Testis (tissue), 3 donors: Measurements from ENCODE around the gene ENPEP. TPM values are rescaled to one million over a fixed set of nuclear protein-coding genes. Genes with fewer than 3 reads are reported as not detected.

Experiments used
- DNase-seq: peaks from one replicate; pipeline ENCODE4 v3.0.0-alpha.2; 2019
- H3K27ac ChIP-seq, 2 donors: fragments of 200-600 bp; sonication (generic); one replicate each; pipeline ENCODE4 v1.5.1; 2019
- H3K27me3 ChIP-seq: fragments of 200-600 bp; sonication (generic); one replicate; pipeline ENCODE4 v1.5.1; 2019
- H3K36me3 ChIP-seq: fragments of 200-600 bp; sonication (generic); one replicate; pipeline ENCODE4 v1.5.1; 2017; ENCODE audit warnings: low read depth; ENCODE audit errors: missing control alignments
- H3K4me1 ChIP-seq: fragments of 200-600 bp; sonication (generic); one replicate; pipeline ENCODE4 v1.5.1; 2019
- H3K4me3 ChIP-seq, 2 donors: fragments of 200-600 bp; sonication (generic); one replicate each; pipeline ENCODE4 v1.5.1; 2017 to 2019
- H3K9me3 ChIP-seq: fragments of 200-600 bp; sonication (generic); one replicate; pipeline ENCODE4 v1.5.1; 2017
- POLR2A ChIP-seq: fragments of 450-650 bp; IDR thresholded peaks from one replicate; pipeline ENCODE4 v1.6.1; 2017; ENCODE audit warnings: antibody characterized with exemption, mild to moderate bottlenecking, moderate library complexity
- WGBS, 2 donors: methylation state at CpG; one replicate each; pipeline ENCODE4 v1.1.5; 2018; 5-methylcytosine and 5-hydroxymethylcytosine counted together
- intact Hi-C: fragments of 100-400 bp; cut with DNase I; formaldehyde crosslinking; loops from one replicate; pipeline ENCODE4 v1.15.1; 2023; ENCODE audit warnings: low total_unique reads
- polyA plus RNA-seq: library from polyadenylated mRNA; stranded (reverse); fragments of 350-450 nt; fragmentation: Illumina TruSeq; extraction: RNeasy Lipid Tissue Mini Kit (QIAGEN cat#74804); gene quantifications from one replicate; pipeline ENCODE4 v1.2.3, GENCODE V29; 2014; ENCODE audit warnings: low read depth, low replicate concordance; ENCODE audit not compliant: insufficient read depth
- total RNA-seq, 2 donors: library from RNA; depleted of rRNA; stranded (reverse); fragments of >200 nt; gene quantifications; one replicate each; pipeline ENCODE4 v1.2.3, GENCODE V29; 2016
- TF ChIP-seq, protein P1 (sequence below), 3 experiments: fragments of 450-650 bp in 2 of 3; fragments of 200-600 bp in 1 of 3; sonication (generic) in 1 of 3; IDR thresholded peaks; one replicate each; pipeline ENCODE4 v1.5.1; 2016 to 2019; ENCODE audit warnings: antibody characterized with exemption in 3 of 3, mild to moderate bottlenecking in 2 of 3, moderate library complexity in 1 of 3

The ENPEP gene
- total and polyA plus RNA-seq, 3 donors from 2014 or later: 1.7 to 2.4 (median 1.7) TPM

DNA sequence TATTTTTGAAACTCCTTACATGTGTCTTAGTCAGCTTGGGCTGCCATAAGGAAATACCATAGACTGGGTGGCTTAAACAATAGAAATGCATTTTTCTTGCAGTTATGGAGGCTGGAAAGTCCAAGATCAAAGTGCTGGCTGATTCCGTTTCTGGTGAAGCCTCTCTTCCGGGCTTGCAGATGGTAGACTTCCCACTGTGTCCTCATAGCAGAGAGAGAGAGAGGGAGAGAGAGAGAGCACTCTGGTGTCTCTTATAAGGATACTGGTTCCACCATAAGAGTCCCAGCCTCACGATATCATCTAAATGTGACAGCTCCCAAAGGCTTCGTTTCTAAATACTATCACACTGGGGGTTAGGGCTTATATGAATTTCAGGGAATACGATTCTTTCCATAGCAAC lies 39.7 kb downstream of the ENPEP start:
- Histone ChIP-seq H3K4me3 (peak overlapping the region; percentile 31 to 41), H3K36me3 (no peaks in the 10 kb centered on the region), H3K27ac (peak overlapping the region in 1 of 2 donors; percentile 21), H3K9me3 (no peaks in the 10 kb centered on the region), H3K4me1 (no peaks in the 10 kb centered on the region), H3K27me3 (no peaks in the 10 kb centered on the region)
- DNase-seq: no peak
- WGBS, 2 donors: 32 to 47% methylated on average over 5 of the region's 5 CpGs
- TF ChIP-seq, protein P1, sequence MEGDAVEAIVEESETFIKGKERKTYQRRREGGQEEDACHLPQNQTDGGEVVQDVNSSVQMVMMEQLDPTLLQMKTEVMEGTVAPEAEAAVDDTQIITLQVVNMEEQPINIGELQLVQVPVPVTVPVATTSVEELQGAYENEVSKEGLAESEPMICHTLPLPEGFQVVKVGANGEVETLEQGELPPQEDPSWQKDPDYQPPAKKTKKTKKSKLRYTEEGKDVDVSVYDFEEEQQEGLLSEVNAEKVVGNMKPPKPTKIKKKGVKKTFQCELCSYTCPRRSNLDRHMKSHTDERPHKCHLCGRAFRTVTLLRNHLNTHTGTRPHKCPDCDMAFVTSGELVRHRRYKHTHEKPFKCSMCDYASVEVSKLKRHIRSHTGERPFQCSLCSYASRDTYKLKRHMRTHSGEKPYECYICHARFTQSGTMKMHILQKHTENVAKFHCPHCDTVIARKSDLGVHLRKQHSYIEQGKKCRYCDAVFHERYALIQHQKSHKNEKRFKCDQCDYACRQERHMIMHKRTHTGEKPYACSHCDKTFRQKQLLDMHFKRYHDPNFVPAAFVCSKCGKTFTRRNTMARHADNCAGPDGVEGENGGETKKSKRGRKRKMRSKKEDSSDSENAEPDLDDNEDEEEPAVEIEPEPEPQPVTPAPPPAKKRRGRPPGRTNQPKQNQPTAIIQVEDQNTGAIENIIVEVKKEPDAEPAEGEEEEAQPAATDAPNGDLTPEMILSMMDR (IDR thresholded peaks at IDR 0.05): no peak
- no peak for TF ChIP-seq POLR2A
- intact Hi-C loops: no loop called here

DNA sequence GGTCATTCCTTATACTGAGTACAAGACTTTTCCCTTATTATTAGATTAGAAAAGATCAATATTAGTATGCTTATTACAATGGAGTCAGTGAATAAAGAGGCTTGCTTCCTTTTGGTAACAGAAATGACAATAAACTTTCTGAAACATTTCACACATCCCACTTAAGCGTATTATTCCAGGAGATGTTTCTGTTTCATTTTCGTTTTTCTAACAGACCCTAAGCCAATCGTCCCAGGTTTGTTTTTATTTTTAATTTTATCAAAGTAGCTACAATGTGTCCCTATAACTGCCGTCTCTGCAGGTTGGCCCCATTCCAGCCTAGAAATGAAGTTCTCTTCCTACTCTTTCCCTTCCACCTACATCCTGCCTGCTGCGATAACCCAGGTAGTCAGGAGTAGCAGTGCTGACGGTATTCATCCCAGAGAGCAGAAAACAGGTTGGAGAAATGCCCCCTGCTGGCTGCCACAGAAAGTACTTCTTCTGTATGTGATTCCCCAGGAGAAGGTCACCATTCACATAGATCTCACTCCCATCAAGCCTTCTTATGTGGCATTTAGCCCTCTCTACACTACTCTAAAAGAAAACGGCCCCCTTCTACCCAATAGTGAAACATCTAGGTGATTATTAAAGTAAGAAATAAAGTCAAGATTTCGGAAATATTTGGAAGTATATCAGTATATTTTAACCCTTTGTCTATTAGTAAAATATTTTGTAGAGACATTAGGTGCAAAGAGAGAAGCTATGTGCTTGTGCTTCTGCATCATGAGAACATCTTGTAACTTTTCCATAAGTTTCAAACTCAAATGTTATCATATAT lies 40.4 kb downstream of the ENPEP start:
- intact Hi-C loops: no loop called here
- H3K9me3 ChIP-seq: no peaks in the 10 kb centered on the region
- H3K4me3 ChIP-seq: peak overlapping the region; percentile 31 to 41
- DNase-seq: peak; percentile 90
- H3K27ac ChIP-seq: peak overlapping the region in 1 of 2 donors; percentile 21
- no peak for TF ChIP-seq POLR2A
- TF ChIP-seq, protein P1 (IDR thresholded peaks at IDR 0.05): peak; percentile 67 to 78 (median 74)
- no peaks in the 10 kb centered on the region for H3K36me3 ChIP-seq
- 5 to 7% methylated on average over 8 of the region's 8 CpGs for WGBS, 2 donors
- no peaks in the 10 kb centered on the region for H3K27me3 ChIP-seq
- H3K4me1 ChIP-seq: no peaks in the 10 kb centered on the region

DNA sequence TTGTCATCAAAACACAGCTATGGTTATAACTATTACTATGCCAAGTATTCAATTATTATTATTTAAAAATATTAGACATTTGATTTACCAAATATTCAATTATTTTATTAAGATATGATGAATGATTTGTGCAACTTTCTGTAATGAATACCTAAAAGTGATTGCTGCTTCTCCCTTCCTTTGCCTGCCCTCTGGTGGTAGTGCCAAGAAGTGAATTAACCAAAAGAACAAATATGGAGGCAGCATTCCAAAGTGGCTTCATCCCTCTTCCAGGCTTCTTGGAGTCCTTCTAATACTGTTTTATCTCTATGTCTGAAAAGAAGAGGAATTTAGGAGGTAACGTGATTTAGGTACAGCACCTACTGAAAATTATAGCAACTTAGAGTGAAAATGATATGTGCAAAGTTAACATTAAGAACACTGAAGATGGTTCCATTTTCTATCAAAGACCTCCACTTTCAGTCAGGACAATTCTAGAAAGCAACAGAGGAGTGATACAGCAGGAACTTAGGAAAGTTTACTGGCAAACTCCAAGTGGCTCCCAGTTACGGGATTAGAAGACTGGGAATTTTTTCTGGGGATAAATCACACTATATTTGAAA lies 43.0 kb downstream of the ENPEP start:
- TF ChIP-seq, protein P1 (IDR thresholded peaks at IDR 0.05): peak; percentile 20 to 69 (median 49)
- TF ChIP-seq POLR2A: no peak
- 85 to 98% methylated on average over 2 of the region's 2 CpGs for WGBS, 2 donors

DNA sequence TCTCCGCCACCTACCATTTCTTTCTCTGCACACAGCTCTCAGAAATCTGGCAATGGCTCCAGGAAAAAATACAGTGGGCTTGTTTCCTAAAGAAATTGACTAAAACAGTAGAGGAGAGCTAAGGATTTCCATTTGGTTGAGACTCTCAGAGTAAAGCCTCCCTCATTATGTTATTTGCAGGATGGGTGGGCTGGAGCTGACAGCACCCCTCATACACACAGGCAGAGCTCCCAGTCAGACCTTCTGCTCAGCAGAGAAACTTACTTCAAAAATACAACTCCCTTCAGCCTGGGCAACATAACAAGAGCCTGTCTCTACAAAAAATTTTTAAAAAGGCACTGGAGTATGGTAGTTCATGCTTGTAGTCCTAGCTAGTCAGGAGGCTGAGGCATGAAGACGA lies 44.9 kb downstream of the ENPEP start:
- Histone ChIP-seq H3K4me3 (no peak overlapping the region), H3K36me3 (no peaks in the 10 kb centered on the region), H3K27me3 (no peaks in the 10 kb centered on the region), H3K4me1 (no peaks in the 10 kb centered on the region), H3K27ac (no peak overlapping the region), H3K9me3 (no peaks in the 10 kb centered on the region)
- DNase-seq: no peak
- TF ChIP-seq, protein P1 (IDR thresholded peaks at IDR 0.05): no peak
- no peak for TF ChIP-seq POLR2A
- intact Hi-C loops: no loop called here
- 83 to 100% methylated on average over 2 of the region's 2 CpGs for WGBS, 2 donors

More for the DNA sequence above, 43.0 kb downstream of the ENPEP start:
- no peak overlapping the region for H3K4me3 ChIP-seq
- intact Hi-C loops: no loop called here
- no peaks in the 10 kb centered on the region for H3K4me1 ChIP-seq
- peak; percentile 39 for DNase-seq
- H3K27me3 ChIP-seq: no peaks in the 10 kb centered on the region
- no peaks in the 10 kb centered on the region for H3K9me3 ChIP-seq
- H3K36me3 ChIP-seq: no peaks in the 10 kb centered on the region
- no peak overlapping the region for H3K27ac ChIP-seq
